ENCODE measurements around the gene MTERF1.
"Not testable (repeated sequence)": the region's sequence is repeated elsewhere in the genome, so short reads cannot be mapped to it uniquely, and the experiment has no call there.

MTERF1 gene
- 14.9 to 34.6 (median 26.2) reads per million in 3 experiments for total RNA-seq

- DNase-seq, result peak; percentile 87
These were observed at the start of gene MTERF1 for GRCh38 chr7:91880413-91881241. MTERF1 (minus strand) TSS chr7:91880702; CDS start chr7:91880083, 619 bp downstream.

GRCh38 chr7:91929463-91929862, 49.0 kb upstream of the MTERF1 start:
- DNase-seq, result no peak

- DNase-seq, result no peak
These were observed 47.4 kb upstream of the MTERF1 start for GRCh38 chr7:91927912-91928311.

GRCh38 chr7:91922857-91923256, 42.4 kb upstream of the MTERF1 start:
- no peak for DNase-seq

GRCh38 chr7:91918356-91918755, 37.9 kb upstream of the MTERF1 start:
- no peak for DNase-seq

GRCh38 chr7:91916051-91916440, 35.5 kb upstream of the MTERF1 start:
- DNase-seq, result no peak

GRCh38 chr7:91915401-91916050, 35.0 kb upstream of the MTERF1 start:
- DNase-seq, result no peak

- no peak for DNase-seq
These were observed 33.1 kb upstream of the MTERF1 start for GRCh38 chr7:91913612-91914011.

GRCh38 chr7:91912494-91912893, 32.0 kb upstream of the MTERF1 start:
- no peak for DNase-seq

GRCh38 chr7:91911121-91911520, 30.6 kb upstream of the MTERF1 start:
- DNase-seq, result no peak

GRCh38 chr7:91910171-91910570, 29.7 kb upstream of the MTERF1 start:
- no peak for DNase-seq

- DNase-seq, result no peak
These were observed 19.1 kb upstream of the MTERF1 start for GRCh38 chr7:91899563-91899962.

- no peak for DNase-seq
These were observed 17.9 kb upstream of the MTERF1 start for GRCh38 chr7:91898240-91898992.

GRCh38 chr7:91894781-91895480, 14.4 kb upstream of the MTERF1 start:
- no peak for DNase-seq

GRCh38 chr7:91893699-91894098, 13.2 kb upstream of the MTERF1 start:
- DNase-seq, result not testable (repeated sequence)

GRCh38 chr7:91892821-91893340, 12.4 kb upstream of the MTERF1 start:
- DNase-seq, result no peak

GRCh38 chr7:91892099-91892705, 11.7 kb upstream of the MTERF1 start:
- DNase-seq, result no peak

GRCh38 chr7:91888271-91889175, 8.0 kb upstream of the MTERF1 start:
- DNase-seq, result not testable (repeated sequence)

GRCh38 chr7:91887336-91888213, 7.1 kb upstream of the MTERF1 start:
- DNase-seq, result not testable (repeated sequence)
